Measurements from ENCODE around the gene NUP210.

NUP210 gene

GRCh38 chr3:13292375-13292774 lies 127.7 kb downstream of the NUP210 start:
- DNase-seq (ENCODE audit: low read depth in 2 of 3, low spot score in 2 of 3): no peak

DNA sequence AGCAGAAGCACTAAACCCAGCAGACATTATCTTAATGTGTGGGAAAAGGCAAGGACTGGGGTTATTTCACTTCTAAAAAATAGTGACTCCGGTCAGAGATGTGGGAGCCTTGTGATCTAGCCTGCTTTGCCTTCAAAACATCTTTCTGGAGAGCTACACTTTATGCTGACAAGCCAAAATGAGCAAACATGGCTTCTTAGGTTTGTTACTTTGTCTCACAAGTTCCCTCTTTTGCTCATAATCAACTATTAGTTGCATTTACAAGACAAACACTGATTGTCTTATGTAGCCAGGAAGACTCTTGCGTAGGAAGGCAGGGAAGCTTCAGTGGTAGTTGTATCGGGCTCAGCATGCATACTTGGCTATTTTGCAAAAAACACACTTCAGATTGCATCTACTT lies 129.2 kb downstream of the NUP210 start:
- DNase-seq (ENCODE audit: low read depth in 2 of 3, low spot score in 2 of 3): no peak

DNA sequence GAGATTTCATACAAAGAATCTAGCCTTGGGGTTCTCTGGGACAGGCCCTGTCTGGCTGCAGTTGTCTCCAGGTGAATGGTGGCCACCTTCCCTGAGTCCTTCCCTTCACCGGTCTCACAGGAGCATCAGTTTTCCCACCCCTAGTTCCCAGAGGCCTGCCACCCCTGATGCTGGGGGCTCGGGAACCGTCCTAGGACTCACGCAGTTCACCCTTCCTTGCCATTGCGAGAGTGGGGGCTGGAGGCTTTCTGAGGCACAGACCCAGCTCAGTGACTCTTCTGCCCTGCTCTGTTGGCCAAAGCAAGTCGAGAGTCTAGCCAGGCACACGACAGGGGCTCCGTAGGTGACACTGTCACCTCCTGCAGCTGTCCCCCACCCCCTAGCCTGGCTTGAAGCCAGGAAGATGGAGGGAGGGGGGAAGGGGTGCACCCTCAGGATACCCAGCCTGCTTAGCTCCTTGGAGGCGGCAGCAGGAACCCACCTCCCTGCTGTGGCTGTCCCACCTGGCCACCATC lies 130.3 kb downstream of the NUP210 start:
- no peak for DNase-seq (ENCODE audit: low read depth in 2 of 3, low spot score in 2 of 3)

DNA sequence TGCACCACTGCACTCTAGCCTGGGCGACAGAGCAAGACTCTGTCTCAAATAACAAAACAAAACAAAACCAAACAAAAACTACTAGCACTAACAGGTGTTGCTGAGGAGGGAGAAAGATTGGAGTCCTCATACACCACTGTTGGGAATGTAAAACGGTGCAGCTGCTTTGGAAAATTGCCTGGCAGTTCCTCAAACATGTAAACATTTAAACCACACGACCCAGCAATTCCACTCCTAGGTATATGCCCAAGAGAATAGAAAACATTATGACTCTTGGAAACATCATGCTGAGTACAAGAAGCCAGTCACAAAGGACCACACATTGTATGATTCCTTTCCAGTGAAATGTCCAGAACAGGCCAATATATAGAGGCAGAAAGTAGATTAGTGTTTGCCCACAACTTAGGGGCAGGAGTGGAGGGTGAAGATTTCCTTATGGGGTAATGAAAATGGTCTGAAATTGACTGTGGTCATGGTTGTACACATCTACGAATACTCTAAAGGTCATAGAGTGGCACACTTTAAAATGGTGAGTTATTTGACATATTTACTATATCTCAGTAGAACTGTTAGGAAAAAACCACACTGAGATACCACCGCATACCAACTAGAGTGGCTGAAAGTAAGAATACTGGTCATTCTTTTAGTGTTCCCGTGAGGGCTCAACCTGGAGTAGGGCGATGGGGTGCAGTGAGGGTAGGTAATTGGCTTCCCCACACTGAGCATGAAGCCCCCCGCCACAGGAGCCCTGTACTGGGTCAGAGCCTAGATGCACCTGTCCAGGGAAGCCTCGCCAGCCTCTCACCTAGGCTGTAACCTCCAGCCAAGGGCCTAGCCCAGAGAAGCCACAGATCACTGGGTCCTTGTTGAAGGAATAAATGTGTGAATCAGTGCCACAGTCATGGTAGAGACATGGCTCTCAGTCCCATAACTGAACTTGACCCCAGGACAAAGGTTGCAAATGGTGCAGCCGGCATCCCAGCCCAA lies 131.1 kb downstream of the NUP210 start:
- no peak for DNase-seq (ENCODE audit: low read depth in 2 of 3, low spot score in 2 of 3)

- DNase-seq (ENCODE audit: low read depth in 2 of 3, low spot score in 2 of 3): no peak
These were observed 132.3 kb downstream of the NUP210 start for GRCh38 chr3:13287833-13288232.

- no peak for DNase-seq (ENCODE audit: low read depth in 2 of 3, low spot score in 2 of 3)
These were observed 133.2 kb downstream of the NUP210 start for GRCh38 chr3:13286873-13287272.

GRCh38 chr3:13285007-13285567 lies 135.0 kb downstream of the NUP210 start:
- no peak for DNase-seq (ENCODE audit: low read depth in 2 of 3, low spot score in 2 of 3)

- no peak for DNase-seq (ENCODE audit: low read depth in 2 of 3, low spot score in 2 of 3)
These were observed 136.3 kb downstream of the NUP210 start for GRCh38 chr3:13283877-13284264.

DNA sequence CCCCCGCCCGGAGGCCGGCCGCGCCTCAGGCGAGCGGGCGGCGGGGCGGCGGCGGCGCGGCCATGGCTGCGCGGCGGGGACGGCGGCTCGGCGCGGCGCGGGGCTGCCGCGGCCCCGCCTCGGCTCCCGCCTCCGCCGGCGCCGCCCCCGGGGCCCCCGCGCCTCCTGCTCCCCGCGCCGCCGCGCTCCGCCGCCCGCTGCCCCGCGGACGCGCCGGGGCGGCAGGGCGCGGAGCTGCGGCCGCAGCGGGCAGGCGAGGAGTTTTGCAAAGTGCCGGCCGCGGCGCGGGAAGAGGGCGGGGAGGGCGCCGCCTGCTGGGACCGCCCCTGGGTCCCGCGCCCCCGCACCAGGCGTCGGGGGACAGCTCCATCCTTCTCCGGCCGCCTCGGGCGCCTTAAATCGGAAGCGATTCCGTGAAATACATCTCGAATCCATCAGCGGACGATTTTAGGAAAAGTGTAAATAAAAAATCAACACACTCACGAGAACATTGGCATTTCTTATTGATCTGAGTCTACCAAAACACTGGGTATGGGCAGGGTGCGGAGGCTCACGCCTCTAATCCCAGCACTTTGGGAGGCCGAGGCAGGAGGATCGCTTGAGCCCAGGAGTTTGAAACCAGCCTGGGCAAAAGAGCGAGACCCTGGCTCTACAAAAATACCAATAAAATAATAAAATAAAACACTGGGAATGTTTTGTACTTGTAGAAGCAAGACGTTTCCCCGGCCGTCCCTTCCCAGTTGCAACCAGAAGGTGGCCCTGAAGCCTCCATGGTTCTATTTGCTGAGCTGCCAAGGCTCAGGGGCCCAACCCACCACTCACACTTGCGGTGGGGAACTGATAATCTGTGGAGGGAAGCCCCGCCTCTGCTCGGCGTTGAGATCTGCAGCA lies 136.9 kb downstream of the NUP210 start:
- DNase-seq (ENCODE audit: low read depth in 2 of 3, low spot score in 2 of 3): no peak

- DNase-seq (ENCODE audit: low read depth in 2 of 3, low spot score in 2 of 3): no peak
These were observed 137.7 kb downstream of the NUP210 start for GRCh38 chr3:13282358-13282985.

GRCh38 chr3:13281507-13282357 lies 138.4 kb downstream of the NUP210 start:
- DNase-seq (ENCODE audit: low read depth in 2 of 3, low spot score in 2 of 3): no peak

DNA sequence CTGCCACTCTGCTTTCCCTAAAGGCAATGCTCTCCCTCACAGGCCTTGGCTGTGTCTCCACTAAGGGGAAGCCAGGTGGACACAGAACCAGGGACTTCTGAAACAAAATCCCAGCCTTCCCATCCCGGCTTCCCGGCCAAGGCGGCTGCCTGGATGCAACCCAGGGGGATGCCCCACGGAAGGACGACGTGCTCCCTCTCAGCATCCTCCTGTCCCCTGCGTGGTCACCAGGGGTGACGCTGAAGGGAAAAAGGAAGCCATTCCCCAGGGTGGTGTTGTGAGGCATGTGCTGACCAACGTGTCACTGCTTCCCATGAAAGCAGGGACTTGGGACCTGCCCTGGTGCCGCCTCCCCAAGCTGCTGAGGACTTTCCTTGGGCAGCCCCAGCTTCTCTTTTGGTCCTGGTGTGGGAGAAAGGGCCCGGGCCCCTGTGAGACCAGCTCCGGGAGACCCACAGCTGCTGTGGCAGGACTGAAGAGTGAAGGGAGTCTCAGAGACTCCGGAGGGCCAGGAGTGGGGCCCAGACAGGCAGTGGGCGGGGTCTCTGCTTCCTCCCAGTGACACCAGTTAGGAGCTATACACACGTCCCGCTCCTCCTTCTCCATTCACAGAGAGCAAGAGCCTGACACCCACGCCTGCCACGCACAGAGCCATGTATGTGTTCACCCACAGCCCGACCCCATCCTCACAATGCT lies 139.2 kb downstream of the NUP210 start:
- no peak for DNase-seq (ENCODE audit: low read depth in 2 of 3, low spot score in 2 of 3)

DNA sequence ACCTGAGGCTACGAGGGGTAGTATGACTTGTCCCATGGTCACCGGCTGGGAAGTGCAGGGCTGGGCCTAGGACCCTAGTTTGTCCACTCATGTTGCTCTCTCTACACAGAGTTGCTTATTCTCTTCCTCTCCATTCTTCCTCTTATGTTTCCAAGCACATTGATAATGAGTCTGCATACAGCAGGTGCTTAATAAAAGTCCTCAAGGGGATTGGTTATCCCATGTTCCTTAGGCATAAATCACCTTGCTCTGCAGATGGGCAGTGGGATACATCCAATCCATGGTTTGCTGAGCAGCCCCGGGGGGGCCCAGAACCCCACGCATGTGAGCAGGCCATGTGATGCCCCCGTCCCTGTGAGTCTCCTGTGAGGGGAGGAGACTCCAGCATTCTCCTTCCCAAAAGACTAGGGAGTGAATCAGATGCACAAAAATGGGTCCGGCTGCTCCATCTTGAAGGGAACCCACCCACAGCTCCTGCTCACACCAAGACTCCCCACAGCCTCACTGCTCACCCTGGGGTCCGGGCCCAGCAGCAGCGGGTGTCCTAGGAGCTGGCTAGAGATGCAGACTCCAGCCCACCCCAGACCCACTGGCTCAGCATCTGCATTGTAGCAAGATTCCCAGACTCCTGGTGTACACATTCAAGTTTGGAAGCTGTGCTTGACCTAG lies 139.9 kb downstream of the NUP210 start:
- DNase-seq (ENCODE audit: low read depth in 2 of 3, low spot score in 2 of 3): no peak

GRCh38 chr3:13279532-13279910 lies 140.6 kb downstream of the NUP210 start:
- no peak for DNase-seq (ENCODE audit: low read depth in 2 of 3, low spot score in 2 of 3)

DNA sequence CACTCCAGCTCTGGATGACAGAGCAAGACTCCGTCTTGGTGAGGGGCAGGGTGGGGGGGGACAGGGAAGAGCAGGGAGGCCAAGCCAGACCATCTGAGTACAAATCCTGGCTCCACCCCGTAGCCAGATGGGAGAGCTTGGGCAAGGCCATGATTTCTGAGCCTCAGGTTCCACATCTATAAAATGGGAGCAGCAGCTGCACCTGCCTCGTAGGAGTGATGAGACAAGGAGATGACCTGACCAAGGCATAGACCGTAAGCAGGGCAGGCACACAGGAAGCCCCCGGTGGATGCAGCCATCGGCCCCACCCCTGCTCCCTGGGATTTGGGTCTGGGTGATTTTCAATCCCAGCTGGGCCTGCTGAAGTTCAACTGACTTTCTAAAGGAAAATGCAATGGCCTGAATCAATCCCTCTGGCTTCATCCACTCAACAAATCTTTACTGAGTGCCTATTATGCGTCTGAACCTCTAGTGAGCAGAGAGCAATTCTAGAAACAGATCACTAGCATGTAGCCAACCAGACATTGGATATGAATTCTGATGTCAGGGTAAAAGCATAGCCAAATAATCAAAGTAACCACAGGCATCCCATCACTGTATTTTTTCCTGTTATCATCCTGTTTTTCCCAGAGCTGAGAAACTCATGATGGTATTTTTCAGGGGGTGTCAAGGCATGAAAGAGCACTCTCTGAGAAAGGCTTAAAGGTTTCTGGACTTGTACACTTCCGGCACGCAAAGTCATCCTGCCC lies 141.2 kb downstream of the NUP210 start:
- DNase-seq (ENCODE audit: low read depth in 2 of 3, low spot score in 2 of 3): no peak

DNA sequence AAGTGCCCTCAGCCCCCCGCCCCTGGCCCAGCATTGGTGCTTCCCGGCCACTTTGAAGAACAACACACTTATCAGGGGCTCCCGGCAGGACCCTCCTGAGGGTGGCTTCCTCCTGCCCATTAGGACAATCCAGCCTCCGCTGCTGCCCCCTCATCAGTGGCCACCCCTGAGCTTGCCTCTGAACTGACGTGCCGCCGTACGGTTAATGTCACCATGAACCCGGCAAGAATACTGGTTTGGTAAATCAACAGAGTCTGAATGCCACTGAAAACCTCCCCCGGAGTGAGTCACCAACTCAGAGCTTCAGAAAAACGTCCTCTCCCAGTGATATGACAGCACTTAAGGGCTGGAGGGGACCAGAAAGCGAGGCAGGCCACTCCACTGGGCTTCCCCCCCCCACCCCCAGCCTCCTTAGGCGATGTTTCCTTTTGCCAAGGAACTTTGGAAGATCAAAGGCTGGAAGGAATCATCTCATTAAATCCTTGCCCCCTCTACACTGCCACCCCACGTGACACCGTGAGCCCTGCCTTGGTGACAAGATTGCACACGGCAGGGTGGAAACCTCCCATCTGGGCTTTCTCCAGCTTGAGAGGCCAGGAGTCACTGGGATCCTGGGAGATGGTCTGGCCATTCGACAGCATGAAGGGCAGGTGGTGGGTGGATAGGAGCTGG lies 142.1 kb downstream of the NUP210 start:
- no peak for DNase-seq (ENCODE audit: low read depth in 2 of 3, low spot score in 2 of 3)

GRCh38 chr3:13277196-13277813 lies 142.8 kb downstream of the NUP210 start:
- DNase-seq (ENCODE audit: low read depth in 2 of 3, low spot score in 2 of 3): no peak
